IMR-90 (cell line): ENCODE results near the gene KIF15.

Source experiments
- BHLHE40 ChIP-seq: fragments of 150-350 bp; IDR thresholded peaks from 2 replicates; pipeline ENCODE4 v1.6.1; 2016; ENCODE audit warnings: mild to moderate bottlenecking, low read depth, low read length
- CEBPB ChIP-seq: IDR thresholded peaks from 2 replicates; pipeline ENCODE4 v1.6.1; 2012; ENCODE audit warnings: low read depth, low read length, improper control_type of control experiment
- CHD1 ChIP-seq: IDR thresholded peaks from 2 replicates; pipeline ENCODE4 v1.6.1; 2012; ENCODE audit warnings: low read depth, low read length, improper control_type of control experiment
- FOS ChIP-seq: fragments of 150-350 bp; IDR thresholded peaks from 2 replicates; pipeline ENCODE4 v1.6.1; 2016; ENCODE audit warnings: low read depth, low read length
- MAZ ChIP-seq: IDR thresholded peaks from 2 replicates; pipeline ENCODE4 v1.6.1; 2012; ENCODE audit warnings: low read depth, mild to moderate bottlenecking, low read length, improper control_type of control experiment, moderate library complexity, borderline replicate concordance
- MXI1 ChIP-seq: IDR thresholded peaks from 2 replicates; pipeline ENCODE4 v1.6.1; 2012; ENCODE audit warnings: low read depth, mild to moderate bottlenecking, low read length, moderate library complexity, borderline replicate concordance
- POLR2A ChIP-seq: IDR thresholded peaks from 2 replicates; pipeline ENCODE4 v1.6.1; 2012; ENCODE audit warnings: mild to moderate bottlenecking, low read depth, low read length
- RAD21 ChIP-seq: IDR thresholded peaks from 2 replicates; pipeline ENCODE4 v1.6.1; 2012; ENCODE audit warnings: low read length, improper control_type of control experiment
- RCOR1 ChIP-seq: IDR thresholded peaks from 2 replicates; pipeline ENCODE4 v1.6.1; 2012; ENCODE audit warnings: mild to moderate bottlenecking, low read length, improper control_type of control experiment; ENCODE audit not compliant: insufficient replicate concordance
- SMC3 ChIP-seq: fragments of 150-350 bp; IDR thresholded peaks from 2 replicates; pipeline ENCODE4 v1.6.1; 2016; ENCODE audit warnings: low read depth, mild to moderate bottlenecking, antibody characterized with exemption, low read length, moderate library complexity
- TF ChIP-seq, protein P1 (sequence below): conservative IDR thresholded peaks from 2 replicates; pipeline ENCODE4 v1.5.1; 2012; ENCODE audit warnings: mild to moderate bottlenecking, low read depth, low read length, improper control_type of control experiment
- TF ChIP-seq, protein P2 (sequence below): fragments of 150-350 bp; IDR thresholded peaks from 2 replicates; pipeline ENCODE4 v1.6.1; 2017; ENCODE audit warnings: mild to moderate bottlenecking, antibody characterized with exemption, low read length, low read depth
- TF ChIP-seq, protein P3 (sequence below): fragments of 150-350 bp; IDR thresholded peaks from 2 replicates; pipeline ENCODE4 v1.6.1; 2016; ENCODE audit warnings: low read depth, mild to moderate bottlenecking, low read length, moderate library complexity, borderline replicate concordance

DNA sequence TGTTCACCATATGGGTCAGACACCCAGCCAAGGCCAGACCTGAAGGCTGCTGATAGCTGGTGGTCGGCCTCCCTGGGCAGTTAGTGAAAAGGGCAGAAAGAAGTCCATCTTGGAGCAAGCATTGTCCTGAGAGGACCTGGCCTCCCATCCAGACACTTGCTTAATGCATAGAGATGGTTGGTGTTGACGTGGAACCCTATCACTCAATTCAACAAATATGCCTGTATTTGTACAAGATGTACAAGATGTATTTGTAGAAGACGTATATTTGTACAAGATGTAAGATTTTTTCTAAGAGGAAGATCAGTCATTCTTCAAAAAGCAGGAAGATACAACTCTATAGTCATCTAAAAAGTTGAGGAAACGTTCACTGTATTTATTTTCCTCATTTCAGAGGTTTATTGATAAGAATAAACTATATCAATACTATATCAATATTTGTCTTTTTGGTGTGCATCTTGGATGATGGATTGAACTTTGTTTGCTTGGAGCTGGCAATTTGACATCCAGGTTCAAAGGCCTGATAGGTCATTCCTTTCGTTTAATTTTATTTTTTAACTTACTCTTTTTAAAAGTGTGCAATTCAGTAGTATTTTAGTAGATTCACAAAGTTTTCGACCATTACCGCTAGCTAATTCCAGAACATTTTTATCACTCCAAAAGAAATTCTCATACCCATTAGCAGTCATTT lies 106.0 kb downstream of the KIF15 start:
- TF ChIP-seq POLR2A (no peak), SMC3 (no peak), BHLHE40 (no peak), RAD21 (no peak), MXI1 (no peak), CEBPB (no peak), MAZ (no peak), RCOR1 (no peak), FOS (no peak), CHD1 (no peak)
- TF ChIP-seq, protein P1, sequence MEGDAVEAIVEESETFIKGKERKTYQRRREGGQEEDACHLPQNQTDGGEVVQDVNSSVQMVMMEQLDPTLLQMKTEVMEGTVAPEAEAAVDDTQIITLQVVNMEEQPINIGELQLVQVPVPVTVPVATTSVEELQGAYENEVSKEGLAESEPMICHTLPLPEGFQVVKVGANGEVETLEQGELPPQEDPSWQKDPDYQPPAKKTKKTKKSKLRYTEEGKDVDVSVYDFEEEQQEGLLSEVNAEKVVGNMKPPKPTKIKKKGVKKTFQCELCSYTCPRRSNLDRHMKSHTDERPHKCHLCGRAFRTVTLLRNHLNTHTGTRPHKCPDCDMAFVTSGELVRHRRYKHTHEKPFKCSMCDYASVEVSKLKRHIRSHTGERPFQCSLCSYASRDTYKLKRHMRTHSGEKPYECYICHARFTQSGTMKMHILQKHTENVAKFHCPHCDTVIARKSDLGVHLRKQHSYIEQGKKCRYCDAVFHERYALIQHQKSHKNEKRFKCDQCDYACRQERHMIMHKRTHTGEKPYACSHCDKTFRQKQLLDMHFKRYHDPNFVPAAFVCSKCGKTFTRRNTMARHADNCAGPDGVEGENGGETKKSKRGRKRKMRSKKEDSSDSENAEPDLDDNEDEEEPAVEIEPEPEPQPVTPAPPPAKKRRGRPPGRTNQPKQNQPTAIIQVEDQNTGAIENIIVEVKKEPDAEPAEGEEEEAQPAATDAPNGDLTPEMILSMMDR: no peak
- TF ChIP-seq, protein P2, sequence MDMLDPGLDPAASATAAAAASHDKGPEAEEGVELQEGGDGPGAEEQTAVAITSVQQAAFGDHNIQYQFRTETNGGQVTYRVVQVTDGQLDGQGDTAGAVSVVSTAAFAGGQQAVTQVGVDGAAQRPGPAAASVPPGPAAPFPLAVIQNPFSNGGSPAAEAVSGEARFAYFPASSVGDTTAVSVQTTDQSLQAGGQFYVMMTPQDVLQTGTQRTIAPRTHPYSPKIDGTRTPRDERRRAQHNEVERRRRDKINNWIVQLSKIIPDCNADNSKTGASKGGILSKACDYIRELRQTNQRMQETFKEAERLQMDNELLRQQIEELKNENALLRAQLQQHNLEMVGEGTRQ: no peak
- TF ChIP-seq, protein P3, sequence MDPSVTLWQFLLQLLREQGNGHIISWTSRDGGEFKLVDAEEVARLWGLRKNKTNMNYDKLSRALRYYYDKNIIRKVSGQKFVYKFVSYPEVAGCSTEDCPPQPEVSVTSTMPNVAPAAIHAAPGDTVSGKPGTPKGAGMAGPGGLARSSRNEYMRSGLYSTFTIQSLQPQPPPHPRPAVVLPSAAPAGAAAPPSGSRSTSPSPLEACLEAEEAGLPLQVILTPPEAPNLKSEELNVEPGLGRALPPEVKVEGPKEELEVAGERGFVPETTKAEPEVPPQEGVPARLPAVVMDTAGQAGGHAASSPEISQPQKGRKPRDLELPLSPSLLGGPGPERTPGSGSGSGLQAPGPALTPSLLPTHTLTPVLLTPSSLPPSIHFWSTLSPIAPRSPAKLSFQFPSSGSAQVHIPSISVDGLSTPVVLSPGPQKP: no peak
